Hepatocyte (in vitro differentiated cells): Measurements from ENCODE around the gene MAD1L1.

ENCODE experiments used
- EZH2 ChIP-seq: fragments of 200-600 bp; sonication (generic); IDR thresholded peaks from 2 replicates; pipeline ENCODE4 v1.6.1; 2016; ENCODE audit warnings: antibody characterized with exemption, mild to moderate bottlenecking, borderline replicate concordance
- EZH2phosphoT487 ChIP-seq: fragments of 200-600 bp; sonication (generic); IDR thresholded peaks from one replicate; pipeline ENCODE4 v1.6.1; 2018; ENCODE audit warnings: antibody characterized with exemption, mild to moderate bottlenecking, low read depth, moderate library complexity; ENCODE audit not compliant: unreplicated experiment, severe bottlenecking

GRCh38 chr7:1944619-1945210 lies 288.0 kb downstream of the MAD1L1 start:
- no peak for TF ChIP-seq EZH2phosphoT487
- TF ChIP-seq EZH2 = no peak
